GM11168 (cell line): Measurements from ENCODE around the gene AACS.

Experiments used
- in situ Hi-C: fragments of 300-500 bp; cut with MboI; formaldehyde crosslinking; loops from one replicate; pipeline ENCODE4 v1.12.0; 2022; ENCODE audit warnings: low sequenced_read_pairs; ENCODE audit not compliant: unreplicated experiment

The AACS gene

DNA sequence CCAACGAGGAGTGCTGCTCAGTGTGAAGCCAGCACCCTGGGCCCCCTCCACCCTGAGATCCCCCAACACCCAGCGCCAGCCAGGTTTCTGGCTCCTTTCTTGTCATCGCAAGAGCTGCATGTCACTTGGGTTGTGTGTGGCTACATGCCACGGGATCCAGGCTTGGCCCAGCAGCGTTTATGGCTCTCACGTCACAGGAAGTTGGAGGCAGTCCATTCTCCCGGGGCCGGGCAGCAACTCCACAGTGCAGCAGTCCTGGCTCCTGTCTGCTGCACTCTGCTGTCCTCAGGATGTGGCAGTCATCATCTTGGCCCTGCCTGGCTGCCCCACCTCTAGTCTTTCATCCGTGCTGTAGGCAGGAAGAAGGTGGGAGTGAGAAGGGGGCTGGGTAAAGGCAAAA is 78.3 kb downstream of the AACS start:
- in situ Hi-C loops = no loop called here

DNA sequence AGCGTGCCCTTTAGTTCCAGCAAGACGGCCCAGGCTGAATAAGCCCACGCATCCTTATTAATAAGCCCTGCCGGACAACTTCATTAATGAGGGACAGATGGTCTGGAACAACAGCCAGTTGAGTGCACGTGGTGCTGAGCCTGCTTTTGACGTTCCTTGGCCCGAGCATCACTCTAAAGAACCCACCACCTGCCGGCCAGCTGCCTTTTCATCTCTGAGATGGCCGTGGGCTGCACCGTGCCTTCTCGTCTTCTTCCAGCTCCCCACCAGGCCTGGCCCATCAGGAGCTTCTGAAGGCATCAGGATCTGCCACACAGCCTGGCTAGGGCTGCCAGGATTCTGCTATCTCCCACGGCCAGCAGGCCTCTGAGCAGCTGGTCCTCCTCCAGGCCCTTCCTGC is 80.0 kb downstream of the AACS start:
- in situ Hi-C loops = no loop called here

DNA sequence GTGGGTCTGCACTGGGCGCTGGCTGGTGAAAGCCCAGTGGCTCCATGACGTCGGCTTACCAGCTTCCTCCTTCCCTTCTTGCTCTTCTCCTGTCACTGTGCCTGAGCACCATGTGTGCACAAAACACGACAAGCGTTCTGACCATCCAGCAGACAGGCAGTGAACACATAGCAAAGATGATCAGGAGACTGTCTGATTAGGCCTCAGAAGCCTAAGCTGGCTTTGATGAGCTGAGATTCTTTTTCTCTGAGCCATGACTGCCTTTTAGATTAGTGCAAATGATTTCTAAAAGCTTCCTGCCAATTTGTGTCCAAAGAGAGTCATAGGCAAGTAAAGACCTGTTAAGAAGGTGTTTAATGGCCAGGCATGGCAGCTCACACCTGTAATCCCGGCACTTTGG is 83.1 kb downstream of the AACS start:
- in situ Hi-C loops = no loop called here

DNA sequence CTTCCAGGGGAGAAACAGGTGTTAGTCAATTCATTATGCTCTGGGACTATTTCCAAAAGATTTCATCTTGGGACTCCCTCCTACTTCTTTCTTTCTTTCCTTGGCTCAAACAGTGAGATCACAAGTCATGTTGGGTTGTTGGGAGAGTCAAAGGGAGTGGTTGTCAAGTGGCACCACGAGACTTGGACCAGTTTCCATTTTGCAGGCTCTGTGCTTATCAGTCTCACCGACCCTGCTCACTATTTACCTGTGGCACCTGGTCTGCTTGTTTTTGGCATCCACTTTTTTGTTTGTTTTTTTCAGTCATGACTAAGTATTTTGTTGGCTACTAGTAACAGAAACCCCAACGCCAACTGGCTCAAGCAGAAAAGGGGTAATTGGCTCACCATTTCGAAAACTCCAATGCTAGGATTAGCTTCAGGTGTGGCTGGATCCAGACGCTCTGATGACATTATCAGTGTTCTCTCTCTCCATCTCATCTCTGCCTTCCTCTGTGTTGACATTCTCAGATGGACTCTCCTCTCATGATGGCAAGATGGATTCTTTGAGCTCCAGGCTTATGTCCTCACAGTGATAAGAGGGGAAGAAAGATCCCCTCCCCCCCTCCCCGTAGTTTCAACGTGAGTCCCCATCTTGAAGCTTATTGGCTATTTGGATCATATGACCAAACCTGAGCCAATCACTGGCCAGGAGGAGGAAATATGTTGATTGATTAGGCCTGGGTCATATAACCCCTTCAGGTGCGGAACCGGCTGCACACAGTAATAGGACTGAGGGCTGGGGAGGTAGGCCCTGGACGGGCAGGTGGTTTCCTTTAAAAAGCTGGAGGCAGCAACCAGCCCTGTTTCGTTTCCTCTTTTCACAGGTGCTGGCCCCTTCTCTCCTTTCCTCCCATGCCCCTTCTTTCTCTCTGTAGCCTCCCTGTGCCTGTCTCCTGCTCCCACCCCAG is 84.2 kb downstream of the AACS start:
- in situ Hi-C loops = no loop called here

DNA sequence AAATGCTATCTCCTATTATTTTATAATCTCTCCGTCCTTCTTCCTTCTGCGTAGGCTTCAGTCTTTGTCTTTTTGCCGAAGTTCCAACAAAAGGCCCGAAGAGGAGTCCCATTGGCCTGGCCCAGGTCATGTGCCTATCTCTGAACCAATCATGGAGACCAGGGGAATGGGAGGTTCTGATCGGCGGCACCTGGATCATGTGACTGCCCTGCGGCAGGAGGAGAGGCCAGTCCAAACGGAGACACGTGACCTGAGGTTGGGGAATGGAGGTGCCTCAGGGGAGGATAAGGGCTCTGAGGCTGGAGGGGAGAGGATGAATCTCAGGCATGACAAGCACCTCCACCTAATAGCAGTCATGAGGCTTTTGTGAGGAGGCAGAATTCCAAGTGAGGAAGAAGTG is 86.0 kb downstream of the AACS start:
- in situ Hi-C loops = no loop called here

DNA sequence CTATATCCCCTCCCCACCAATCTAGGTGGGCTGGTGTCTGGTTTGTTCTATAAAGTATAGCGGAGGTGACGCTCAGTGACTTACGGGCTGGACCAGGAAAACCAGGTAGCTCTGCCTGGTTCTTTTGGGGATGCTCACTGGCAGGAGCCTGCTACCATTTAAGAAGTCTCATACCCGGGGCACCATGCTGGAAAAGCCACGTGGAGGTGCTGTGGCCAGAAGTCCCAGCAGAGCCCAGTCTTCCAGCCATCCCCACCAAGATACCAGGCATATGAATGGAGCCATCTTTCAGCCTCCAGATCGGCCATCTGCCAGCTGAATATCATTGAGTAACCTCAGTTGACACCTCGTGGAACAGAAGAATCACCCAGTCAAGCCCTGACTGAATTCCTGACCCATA is 87.2 kb downstream of the AACS start:
- in situ Hi-C loops = no loop called here

DNA sequence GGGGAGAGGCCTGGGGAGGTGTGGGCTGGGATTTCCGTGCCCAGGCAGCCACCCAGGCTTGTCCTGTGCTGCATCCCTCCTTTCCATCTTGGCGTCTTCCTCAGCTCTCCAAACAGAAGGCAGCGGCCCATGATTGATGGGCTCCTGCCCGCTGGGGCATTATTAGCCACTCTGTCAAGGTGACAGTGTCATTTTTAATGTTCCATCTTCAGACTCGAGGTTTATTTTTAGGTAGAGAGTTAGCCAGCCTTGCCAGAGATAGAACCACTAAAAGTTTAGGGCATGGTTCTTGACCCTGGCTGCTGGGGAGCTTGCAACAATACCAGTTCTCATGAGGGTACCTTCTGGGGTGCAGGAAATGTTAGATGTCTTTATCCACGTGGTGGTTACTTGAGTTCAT is 90.1 kb downstream of the AACS start:
- in situ Hi-C loops = no loop called here

DNA sequence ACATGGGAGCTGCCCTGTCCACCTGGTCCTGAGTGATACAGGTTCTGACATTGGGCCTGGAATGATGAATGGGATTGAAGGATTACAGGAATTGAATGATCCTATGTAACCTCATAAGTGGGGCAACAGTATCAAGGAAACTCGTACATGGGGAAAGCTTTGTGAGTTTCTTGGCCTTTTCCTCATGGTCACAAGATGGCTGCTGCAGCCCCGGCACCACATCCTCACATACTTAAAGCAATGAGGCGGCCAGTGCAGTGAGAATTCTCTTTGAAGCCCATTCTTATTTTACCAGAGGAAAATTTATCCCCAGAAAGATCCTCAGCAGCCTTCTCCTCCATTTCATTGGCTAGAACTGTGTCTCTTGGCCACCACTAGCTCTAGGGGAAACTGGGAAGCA is 91.9 kb downstream of the AACS start:
- in situ Hi-C loops = no loop called here

DNA sequence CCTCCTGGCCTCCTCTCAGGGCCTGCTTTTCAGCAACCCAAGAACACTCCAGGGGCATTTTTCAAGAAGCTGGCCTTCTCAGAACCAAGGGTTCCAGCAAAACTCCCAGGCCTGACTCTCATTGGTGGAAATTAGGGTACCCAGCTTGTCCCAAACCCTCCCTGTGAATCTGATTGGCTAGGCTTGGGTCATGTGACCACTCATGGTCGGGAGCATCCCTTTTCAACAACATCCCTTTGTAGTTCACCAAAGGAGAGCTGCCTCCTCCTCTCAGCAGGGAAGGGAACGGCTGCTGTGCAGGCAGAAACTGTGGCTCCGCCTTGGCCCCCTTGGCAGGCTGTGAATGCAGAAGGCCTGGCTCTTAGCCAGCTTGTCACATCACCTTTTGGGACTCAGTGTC is 94.5 kb downstream of the AACS start:
- in situ Hi-C loops = no loop called here

DNA sequence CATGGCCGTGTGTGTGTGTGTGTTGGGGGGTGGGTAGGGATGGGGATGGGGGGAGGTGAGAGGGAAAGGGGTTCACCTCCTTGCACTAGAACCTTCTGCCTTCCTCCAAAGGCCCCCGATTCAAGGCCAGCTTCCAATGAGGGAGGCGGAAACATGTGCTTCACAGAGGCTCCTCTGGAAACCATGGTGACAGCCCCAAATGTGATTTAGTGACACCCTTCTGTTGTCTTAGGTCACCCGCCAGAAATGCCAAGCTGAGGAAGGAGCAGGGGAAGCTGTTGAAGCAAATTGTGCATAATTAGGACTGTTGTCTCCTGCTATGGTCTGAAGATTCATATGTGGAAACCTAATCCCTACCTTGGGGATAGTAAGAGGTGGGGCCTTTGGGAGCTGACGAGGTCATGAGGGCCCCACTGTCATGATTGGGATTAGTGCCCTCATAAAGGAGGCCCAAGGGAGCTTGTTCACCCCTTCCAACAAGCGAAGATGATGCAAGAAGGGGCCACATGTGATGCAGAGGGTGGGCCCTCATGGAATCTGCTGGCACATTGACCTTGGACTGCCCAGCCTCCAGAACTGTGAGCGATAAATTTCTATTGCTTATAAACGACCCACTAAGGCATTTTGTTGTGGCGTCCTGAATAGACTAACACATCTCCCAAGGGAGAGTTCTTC is 95.2 kb downstream of the AACS start:
- in situ Hi-C loops = no loop called here

DNA sequence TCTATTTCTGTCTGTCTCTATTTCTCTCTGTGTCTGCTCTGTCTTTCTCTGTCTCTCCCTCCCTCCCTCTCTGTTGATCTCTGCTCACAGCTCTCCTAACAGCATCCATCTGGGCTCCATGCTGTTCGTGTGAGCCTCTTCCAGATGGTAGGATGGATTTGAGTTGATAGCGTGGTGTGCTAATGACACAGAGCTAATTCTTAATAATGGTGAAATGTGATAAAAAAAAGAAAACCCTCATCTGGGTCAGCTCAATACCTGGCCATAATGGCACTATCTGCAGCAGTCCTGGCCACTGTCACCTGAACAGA is 96.4 kb downstream of the AACS start:
- in situ Hi-C loops = no loop called here

DNA sequence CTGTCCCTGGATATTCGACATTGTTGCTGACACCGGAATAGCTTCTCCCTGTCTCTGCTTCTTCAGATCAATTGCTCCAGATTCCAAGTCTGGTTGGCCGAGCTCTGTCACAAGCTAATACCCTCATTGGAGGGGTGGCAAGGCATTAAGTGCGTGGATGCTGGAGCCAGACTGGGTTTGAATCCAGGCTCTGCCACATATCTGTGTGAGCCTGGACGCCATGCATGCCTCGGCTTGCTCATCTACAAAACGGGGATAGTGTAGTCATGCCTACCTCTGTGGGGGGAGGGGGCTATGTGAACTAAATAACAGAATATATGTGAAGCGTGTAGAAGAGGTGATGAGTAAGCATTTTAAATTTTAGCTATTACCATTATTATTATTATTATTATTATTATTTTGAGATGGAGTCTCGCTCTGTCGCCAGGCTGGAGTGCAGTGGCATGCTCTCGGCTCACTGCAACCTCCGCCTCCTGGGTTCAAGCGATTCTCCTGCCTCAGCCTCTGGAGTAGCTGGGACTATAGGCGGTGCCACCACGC is 97.3 kb downstream of the AACS start:
- in situ Hi-C loops = no loop called here

DNA sequence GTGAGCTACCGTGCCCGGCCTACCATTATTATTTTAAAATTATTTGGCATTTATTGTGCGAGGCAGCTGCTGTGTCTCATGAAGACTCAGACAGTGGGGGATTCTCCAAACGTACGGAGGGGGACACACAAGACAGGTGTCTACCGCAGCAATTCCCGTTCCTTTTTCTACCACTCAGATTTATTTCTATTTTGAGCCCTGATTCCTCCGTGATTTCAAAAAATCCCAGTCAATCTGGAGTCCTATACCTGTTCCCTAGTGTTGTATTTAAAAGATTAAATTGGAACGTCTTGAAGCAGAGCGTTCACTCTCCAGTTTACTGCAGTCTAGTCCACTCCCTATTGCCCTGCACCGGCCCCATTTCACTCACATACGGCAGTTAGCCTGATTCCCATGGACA is 97.9 kb downstream of the AACS start:
- in situ Hi-C loops = no loop called here

DNA sequence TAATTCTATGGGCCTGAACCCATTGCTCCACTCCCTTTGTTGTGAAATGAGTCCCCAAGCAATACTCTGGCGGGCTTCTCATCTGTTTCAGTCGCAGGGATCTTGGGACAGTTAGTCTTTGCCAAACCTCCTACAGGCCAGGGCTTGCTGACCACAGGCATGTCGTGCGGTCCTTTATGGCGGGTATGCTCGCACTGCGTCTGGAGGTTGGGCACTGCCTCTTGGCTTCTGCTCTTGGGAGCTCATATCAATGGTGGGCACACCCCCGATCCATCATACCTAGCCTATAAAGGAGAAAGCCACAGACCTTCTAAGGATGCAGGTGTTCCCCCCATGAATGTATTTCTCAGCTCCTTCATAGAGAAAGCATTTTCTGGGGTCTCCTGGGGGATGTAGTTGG is 99.3 kb downstream of the AACS start:
- in situ Hi-C loops = no loop called here

DNA sequence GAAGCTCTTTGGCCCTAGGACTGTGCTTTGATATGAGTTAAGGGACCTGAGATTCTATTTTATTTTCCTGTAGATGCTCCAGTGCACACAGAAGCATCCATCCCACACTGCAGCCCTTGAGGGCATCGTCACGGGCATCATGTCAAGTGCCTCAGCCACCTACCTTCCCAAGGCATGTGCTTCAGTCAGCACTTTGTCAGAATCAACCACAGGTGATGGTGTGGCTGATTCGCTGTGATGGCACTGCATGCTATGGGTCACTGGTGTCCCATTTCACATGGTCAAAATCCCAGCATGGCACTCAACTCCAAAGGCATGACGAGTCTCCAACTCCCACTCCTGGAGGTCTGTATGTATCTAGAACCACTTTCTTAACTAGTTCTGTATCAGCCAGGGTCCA is 100.8 kb downstream of the AACS start:
- in situ Hi-C loops = no loop called here

DNA sequence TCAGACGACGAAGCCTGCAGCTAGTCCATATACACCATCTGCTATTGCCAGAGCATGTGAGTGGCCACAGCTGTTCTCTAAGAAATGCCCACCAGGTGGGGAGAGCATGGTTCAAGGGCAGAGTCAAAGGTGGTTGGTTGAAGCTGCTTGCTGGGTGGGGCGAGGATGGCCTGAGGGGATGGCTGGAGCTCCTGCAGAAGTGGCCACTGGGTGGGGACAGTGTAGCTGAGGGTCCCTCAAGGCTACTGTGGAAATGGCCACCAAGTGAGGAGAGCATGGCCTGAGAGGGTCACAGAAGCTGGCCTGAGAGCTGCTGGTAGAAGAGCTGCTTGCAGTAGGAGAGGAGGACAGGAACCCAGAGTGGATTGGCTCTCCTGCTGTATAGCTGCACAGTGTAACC is 102.4 kb downstream of the AACS start:
- in situ Hi-C loops = no loop called here

DNA sequence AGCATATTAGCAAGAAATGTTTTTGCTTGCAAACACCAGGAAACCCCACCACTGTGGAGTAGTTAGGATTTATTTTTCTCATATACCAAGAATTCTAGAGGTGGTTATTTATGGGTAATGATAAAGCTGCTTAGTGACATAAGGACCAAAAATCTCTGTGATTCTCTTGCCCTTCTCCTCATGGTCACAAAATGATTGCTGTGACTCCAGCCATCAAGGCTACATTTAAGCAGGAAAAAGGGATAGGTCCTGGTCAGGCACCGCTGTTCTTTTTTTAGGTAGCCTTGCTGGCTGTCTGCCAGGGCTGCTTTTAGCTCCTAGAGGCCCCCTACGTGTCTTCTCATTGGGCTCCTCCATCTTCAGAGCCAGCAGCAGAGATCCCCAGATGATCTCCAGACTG is 104.2 kb downstream of the AACS start:
- in situ Hi-C loops = no loop called here

DNA sequence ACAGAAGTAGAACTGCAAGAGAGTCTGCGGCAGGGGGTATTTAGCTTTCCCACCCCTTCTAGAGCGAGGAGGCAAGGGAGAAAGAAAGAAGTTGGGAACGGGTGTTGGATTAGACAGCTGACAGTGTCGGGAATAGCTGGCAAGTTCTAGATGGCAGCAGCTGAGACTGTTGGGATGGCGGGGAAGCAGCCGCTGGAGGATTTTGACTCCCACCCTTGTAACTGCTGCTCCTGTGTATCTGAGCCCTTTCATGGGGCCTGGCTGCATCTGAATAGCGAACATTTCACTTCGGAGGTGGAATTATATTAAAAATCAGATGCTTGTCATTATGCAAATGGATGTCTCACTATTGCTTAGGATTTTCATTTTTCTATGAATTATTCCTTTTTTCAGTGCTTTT is 104.6 kb downstream of the AACS start:
- in situ Hi-C loops = no loop called here

DNA sequence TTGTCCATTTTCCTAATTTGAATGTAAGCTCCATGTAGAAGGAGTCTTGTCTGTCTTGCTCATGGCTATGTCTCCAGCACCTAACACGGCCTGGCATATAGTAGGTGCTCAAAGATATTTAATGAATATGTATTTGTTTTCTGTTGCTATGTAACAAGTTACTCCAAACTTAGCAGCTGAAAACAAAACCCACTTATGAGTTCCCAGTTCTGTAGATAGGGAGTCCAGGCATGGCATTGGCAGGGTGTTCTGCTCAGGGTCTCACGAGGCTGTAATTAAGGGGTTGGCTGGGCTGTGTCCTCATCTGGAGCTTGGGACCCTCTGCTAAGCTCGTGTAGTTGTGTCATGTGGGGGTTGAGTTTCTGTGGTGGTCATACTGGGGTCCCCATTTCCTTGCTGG is 106.0 kb downstream of the AACS start:
- in situ Hi-C loops = no loop called here

DNA sequence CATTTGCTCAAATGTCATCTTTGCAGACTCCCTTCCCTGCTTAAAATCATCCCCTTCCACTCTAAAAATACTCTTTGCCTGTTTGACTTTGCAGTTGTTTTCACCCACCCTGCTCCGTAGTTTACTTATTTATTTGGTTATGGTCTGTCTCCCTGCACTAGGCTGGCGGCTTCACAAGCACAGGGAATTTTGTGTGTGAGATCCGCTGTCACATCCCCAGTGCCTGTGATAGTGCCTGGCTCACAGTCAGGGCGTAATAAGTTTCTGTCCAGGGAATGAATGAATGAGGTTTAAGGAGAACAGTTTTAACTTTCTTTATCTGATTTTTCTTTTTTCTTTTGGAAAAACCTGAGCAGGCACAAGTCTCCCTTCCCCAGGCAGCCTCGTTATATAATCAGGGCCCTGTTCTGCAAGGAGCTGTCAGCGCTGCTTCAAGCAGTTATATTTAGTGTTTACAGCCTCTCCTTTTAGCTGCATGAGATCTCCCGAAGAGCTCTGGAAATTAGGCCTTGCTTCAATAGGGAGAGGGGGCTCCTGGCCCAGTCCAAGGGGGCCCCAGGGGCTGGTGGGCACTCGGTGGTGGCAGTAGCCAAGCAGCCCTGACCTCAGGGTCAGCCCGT is 107.1 kb downstream of the AACS start:
- in situ Hi-C loops = no loop called here

DNA sequence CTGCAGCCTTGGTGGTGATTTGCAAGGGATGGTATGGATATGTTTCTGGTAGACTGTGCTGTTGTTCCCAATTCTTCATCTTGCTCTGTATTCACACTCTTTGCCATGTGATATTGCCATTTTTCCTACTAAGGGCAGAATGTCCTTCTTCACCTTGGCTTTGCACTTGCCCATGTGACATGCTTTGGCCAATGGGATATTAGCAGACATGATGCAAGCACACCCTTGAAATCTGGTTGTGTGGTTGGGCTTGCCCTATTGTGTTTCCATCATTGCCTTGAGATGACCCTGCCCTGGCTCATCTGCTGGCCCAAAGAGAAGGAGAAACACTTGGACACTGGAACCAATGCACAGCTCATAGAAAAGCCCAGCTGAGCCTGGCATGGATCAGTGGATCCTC is 110.3 kb downstream of the AACS start:
- in situ Hi-C loops = loop anchor here (25.0 kb wide), 1 partner anchor 212 kb away; no protein-coding TSS in a partner anchor
